ENCODE data around the gene LINGO3.
"Not testable (repeated sequence)": the region's sequence is repeated elsewhere in the genome, so short reads cannot be mapped to it uniquely, and the experiment has no call there.

The LINGO3 gene

DNA sequence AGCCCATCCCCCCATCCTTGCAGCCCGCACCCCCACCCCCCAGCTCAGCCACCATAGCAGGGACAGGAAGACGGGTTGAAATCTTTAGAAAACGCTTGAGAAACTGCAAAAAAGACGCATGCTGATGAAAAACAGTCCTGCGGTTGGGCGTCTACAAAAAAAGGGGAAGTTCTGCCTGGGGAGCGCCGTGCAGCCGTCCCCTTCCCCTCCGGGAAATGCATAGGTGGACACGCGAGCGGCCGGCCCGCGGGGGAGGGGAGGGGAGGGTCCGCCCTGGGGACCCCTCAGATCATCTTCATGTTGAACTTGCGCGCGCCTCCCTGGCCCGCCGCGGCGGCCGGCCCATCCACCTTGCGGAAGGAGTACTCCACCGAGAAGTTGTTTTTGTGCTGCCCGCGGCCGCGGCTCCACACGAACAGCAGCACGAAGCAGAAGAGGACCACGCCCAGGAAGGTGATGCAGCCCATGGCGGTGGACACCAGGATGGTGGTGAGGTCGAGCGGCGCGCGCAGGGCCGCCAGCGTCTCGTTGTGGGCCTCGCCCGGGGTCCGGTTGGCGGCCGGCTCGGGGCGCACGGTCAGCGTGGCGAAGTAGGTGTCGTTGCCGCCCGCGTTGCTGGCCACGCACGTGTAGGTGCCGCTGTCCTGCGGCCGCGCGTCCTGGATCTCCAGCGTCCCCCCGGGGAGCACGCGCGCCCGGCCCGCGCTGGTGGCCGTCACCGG is 18.1 kb downstream of the LINGO3 start:
- H3K4me1 ChIP-seq (ENCODE audit: control insufficient read depth, insufficient read depth, low read length), result peaks cover 10% of the 10 kb centered on the region
- no peak overlapping the region for H3K4me3 ChIP-seq (ENCODE audit: low read length)
- no peak overlapping the region for H3K9ac ChIP-seq (ENCODE audit: low read length)
- H3K36me3 ChIP-seq (ENCODE audit: control insufficient read depth, insufficient read depth, low read length), result no peaks in the 10 kb centered on the region
- H3K27me3 ChIP-seq (ENCODE audit: control insufficient read depth, insufficient read depth, low read length), result peaks cover 79% of the 10 kb centered on the region
- H3K9me3 ChIP-seq (ENCODE audit: control insufficient read depth, low read length), result no peaks in the 10 kb centered on the region

DNA sequence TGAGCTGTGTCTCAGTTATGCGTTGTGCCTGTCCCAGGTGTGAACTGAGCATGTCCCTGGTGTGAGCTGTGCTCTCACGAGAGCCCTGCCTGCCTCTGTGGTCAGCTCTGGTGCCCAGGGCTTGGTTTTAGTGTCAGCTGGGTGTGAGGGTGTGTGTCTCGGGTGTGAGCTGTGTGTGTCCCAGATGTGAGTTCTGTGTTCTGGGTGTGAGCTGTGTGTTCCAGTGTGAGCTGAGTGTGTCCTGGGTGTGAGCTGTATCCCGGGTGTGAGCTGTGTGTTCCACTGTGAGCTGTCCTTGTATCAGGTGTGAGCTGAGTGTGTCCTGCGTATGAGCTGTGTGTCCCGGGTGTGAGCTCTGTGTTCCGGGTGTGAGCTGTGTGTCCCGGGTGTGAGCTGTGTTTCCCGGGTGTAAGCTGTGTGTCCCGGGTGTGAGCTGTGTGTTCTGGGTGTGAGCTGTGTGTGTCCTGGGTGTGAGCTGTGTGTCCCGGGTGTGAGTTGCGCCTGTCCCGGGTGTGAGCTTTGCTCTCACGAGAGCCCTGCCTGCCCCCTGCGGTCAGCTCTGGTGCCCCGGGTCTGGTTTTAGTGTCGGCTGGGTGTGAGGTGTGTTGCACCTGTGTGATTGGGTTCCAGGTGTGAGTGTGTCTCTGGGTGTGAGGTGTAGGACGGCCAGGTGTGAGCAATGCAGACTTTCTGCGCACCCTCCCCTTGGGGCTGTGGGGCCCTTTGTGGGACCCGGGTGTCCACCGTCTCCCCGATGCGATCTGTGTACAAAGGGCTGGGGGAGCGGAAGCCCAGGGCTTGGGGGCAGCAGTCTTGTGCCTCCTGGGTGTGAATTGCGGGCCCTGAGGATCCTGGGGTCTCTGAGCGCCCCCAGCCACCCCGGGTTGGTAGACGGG is 18.9 kb downstream of the LINGO3 start:
- H3K9ac ChIP-seq (ENCODE audit: low read length), result no peak overlapping the region
- peaks cover 71% of the 10 kb centered on the region for H3K27me3 ChIP-seq (ENCODE audit: control insufficient read depth, insufficient read depth, low read length)
- H3K4me3 ChIP-seq (ENCODE audit: low read length), result no peak overlapping the region

DNA sequence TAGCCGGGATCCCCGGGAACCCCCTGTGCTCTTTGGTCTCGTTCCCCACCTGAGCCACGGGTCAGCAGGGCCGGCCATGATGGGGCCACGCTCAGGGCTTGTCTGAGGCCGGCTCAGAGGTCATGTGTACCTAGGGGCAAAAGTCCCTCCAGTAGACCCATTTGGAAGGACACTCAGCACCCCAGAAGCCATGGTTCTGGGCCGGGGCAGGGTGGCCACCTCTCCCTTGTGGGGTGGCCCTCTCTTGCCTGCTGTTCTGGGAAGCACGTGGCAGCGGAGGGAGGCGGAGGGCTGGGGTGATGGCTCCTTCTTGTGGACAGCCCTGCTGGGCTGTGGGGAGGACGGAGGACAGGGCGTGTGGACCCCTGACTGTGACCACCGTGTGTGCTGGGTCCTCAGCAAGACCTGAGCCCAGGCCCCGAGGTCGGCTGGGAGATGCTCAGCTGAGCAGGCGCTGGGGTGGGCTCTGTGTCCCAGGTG is 19.6 kb downstream of the LINGO3 start:
- Histone ChIP-seq H3K4me1 (ENCODE audit: control insufficient read depth, insufficient read depth, low read length) (peaks cover 10% of the 10 kb centered on the region), H3K9ac (ENCODE audit: low read length) (no peak overlapping the region), H3K27me3 (ENCODE audit: control insufficient read depth, insufficient read depth, low read length) (peaks cover 65% of the 10 kb centered on the region), H3K9me3 (ENCODE audit: control insufficient read depth, low read length) (no peaks in the 10 kb centered on the region), H3K4me3 (ENCODE audit: low read length) (no peak overlapping the region), H3K36me3 (ENCODE audit: control insufficient read depth, insufficient read depth, low read length) (no peaks in the 10 kb centered on the region)

More for the DNA sequence above, 18.9 kb downstream of the LINGO3 start:
- H3K4me1 ChIP-seq (ENCODE audit: control insufficient read depth, insufficient read depth, low read length), result peaks cover 10% of the 10 kb centered on the region
- H3K9me3 ChIP-seq (ENCODE audit: control insufficient read depth, low read length), result no peaks in the 10 kb centered on the region
- H3K36me3 ChIP-seq (ENCODE audit: control insufficient read depth, insufficient read depth, low read length), result no peaks in the 10 kb centered on the region

DNA sequence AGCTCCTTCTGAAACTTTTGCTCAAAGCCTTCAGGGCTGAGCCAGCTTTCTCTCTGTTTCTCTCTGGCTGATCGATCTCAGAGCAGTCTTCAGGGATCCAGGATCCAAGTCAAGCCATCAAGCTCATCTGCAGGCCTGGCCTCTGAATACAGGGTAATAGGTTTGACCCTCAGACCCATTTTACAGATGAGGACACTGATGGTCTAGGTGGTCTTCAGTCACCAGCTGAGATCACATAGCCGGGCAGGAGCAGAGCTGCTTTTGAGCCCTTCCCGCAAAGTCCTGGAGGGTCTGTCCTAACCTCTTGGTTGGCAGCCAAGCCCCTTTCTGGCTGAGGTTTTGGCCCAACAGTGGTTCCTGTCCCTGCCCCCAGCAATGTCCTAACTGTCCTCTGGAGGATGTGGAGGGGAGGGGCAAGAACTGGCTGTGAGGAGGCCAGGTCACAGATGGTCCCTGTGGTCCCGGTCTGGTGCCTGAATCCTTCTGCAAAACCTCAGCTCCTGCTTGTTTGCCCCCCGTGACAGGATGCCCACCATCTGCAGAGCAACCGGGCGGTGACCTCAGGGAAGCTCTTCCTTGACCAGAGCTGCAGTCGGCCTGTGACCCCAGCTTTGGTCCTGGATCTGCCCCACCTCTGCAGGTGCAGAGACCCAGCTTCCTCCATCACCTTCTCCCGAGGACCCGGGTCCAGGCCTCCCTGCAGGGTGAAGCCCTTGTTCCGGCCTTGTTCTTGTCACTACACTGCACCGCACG is 20.2 kb downstream of the LINGO3 start:
- no peak overlapping the region for H3K4me3 ChIP-seq (ENCODE audit: low read length)
- H3K9ac ChIP-seq (ENCODE audit: low read length), result no peak overlapping the region
- H3K4me1 ChIP-seq (ENCODE audit: control insufficient read depth, insufficient read depth, low read length), result peaks cover 10% of the 10 kb centered on the region
- no peaks in the 10 kb centered on the region for H3K9me3 ChIP-seq (ENCODE audit: control insufficient read depth, low read length)
- no peaks in the 10 kb centered on the region for H3K36me3 ChIP-seq (ENCODE audit: control insufficient read depth, insufficient read depth, low read length)
- peaks cover 67% of the 10 kb centered on the region for H3K27me3 ChIP-seq (ENCODE audit: control insufficient read depth, insufficient read depth, low read length)

DNA sequence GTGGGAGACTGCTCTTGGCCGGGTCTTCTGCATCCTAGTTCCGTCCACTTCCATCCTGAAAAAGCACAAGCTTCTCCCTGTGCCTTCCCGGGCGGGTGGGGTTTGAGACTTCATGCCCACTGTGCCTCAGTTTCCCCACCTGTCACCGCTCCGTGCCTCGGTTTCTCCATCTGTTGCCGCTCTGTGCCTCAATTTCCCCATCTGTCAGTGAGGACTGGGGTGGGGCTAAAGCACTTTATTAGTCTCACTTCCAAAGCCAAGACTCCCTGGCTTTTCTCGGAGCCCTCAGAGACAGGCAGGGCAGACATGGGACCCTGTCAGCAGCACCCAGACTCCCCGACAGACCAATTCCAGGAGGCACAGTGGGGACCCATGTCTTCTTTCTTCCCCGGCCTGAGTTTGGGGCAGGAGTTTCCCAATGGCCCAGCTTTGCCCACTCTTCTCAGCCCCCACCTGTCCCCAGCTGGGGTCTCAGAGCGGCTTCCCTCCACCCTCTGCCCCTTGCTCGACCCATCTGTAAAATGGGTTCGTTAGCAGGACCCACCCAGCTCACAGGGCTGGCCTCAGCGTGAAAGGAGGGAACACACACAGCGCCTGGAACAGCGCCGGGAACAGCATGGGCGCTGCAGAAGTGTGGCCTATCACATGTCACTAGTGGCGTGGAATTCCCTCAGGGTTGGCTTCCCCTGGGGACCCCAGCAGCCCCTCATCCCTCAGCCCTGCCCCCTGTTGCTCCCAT is 21.4 kb downstream of the LINGO3 start:
- Histone ChIP-seq H3K9me3 (ENCODE audit: control insufficient read depth, low read length) (no peaks in the 10 kb centered on the region), H3K4me3 (ENCODE audit: low read length) (no peak overlapping the region), H3K4me1 (ENCODE audit: control insufficient read depth, insufficient read depth, low read length) (peaks cover 10% of the 10 kb centered on the region), H3K9ac (ENCODE audit: low read length) (no peak overlapping the region), H3K27me3 (ENCODE audit: control insufficient read depth, insufficient read depth, low read length) (peaks cover 69% of the 10 kb centered on the region), H3K36me3 (ENCODE audit: control insufficient read depth, insufficient read depth, low read length) (no peaks in the 10 kb centered on the region)

DNA sequence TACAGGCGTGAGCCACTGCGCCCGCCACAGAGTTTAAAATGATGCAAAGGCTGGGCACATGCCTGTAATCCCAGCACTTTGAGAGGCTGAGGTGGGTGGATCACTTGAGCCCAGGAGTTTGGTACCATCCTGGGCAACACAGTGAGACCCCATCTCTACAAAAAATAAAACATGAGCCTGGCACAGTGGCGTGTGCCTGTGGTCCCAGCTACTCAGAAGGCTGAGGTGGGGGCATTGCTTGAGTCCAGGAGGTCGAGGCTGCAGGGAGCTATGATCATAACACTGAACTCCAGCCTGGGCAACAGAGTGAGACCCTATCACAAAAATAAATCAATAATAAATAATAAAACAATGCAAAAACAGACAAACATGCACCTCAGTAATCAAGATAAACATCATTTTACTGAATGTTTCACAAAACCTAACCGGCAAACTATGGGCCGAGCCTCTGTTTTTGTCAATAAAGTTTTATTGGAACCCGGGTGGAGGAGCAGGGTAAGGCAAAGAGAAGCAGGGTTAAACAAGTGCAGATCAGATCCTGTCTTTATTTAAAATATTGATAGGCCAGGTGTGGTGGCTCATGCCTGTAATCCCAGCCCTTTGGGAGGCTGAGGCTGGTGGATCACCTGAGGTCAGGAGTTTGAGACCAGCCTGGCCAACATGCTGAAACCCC is 24.0 kb downstream of the LINGO3 start:
- Histone ChIP-seq H3K4me1 (ENCODE audit: control insufficient read depth, insufficient read depth, low read length) (no peaks in the 10 kb centered on the region), H3K4me3 (ENCODE audit: low read length) (no peak overlapping the region), H3K36me3 (ENCODE audit: control insufficient read depth, insufficient read depth, low read length) (no peaks in the 10 kb centered on the region), H3K27me3 (ENCODE audit: control insufficient read depth, insufficient read depth, low read length) (peaks cover 44% of the 10 kb centered on the region), H3K9me3 (ENCODE audit: control insufficient read depth, low read length) (no peaks in the 10 kb centered on the region), H3K9ac (ENCODE audit: low read length) (no peak overlapping the region)

DNA sequence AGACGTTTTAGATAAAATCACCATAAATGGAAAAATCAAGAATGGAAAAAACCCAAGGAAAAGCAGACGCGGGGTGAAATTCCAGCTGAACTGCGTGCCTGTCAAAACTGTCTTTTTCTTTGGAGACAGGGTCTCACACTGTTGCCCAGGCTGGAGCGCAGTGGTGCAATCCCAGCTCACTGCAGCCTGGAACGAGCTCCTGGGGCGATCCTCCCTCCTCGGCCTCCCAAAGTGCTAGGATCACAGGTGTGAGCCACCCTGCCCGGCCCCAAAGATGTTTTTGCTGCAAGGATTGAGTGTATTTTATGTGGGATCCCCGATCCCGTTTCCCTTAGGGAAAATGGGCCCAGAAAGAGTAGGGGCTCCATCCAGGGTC is 25.1 kb downstream of the LINGO3 start:
- Histone ChIP-seq H3K4me1 (ENCODE audit: control insufficient read depth, insufficient read depth, low read length) (peaks cover 5% of the 10 kb centered on the region), H3K9ac (ENCODE audit: low read length) (no peak overlapping the region), H3K27me3 (ENCODE audit: control insufficient read depth, insufficient read depth, low read length) (peaks cover 33% of the 10 kb centered on the region), H3K9me3 (ENCODE audit: control insufficient read depth, low read length) (no peaks in the 10 kb centered on the region), H3K4me3 (ENCODE audit: low read length) (no peak overlapping the region), H3K36me3 (ENCODE audit: control insufficient read depth, insufficient read depth, low read length) (no peaks in the 10 kb centered on the region)

DNA sequence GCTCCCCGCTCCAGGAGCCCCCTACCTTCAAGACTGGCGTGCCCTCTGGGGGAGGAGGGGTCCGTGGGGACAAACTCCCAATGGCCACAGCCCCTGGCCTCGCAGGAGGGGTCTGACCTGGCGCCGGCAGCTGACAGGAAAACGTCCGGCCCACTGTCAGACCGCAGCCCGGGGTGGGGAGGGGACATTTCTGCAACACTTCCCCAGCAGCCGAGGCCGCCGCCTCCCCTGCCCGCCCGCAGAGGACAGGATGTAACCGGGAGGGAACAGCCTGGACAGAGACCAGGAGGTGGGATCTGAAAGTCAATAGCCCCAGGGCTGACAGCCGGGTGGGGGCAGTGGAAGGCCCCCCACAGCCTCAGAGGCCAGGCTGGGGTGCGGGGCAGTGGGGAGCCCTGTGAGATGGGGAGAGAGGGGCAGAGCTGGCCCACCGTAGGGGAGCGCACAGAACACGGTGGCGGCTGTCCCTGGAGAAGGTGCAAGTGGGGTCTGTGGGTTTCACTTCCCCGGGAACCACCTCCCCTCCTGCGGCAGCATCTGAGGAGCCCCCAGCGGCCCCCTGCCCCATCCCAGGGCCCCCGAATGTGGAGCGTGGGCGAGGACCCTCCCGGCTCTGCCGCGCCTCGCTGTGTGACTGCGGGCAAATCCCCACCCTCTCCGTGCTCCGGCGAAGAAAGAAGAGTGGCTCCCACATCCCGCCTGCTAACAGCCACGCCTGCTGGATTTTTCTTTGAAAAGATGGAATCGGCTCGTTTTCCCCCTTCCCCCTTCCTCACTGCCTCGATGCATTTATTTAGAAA is 25.7 kb downstream of the LINGO3 start, which contains the start of gene PEAK3:
Gene PEAK3, minus strand, starts transcription at position 114 of the 800 bp plus-strand sequence. CDS start 1,244 bp downstream, outside the sequence.
- no peaks in the 10 kb centered on the region for H3K36me3 ChIP-seq (ENCODE audit: control insufficient read depth, insufficient read depth, low read length)
- no peaks in the 10 kb centered on the region for H3K9me3 ChIP-seq (ENCODE audit: control insufficient read depth, low read length)
- H3K9ac ChIP-seq (ENCODE audit: low read length), result peak within 1 kb of the TSS; percentile 38
- H3K27me3 ChIP-seq (ENCODE audit: control insufficient read depth, insufficient read depth, low read length), result peaks cover 28% of the 10 kb centered on the region
- no peak within 1 kb of the TSS for H3K4me3 ChIP-seq (ENCODE audit: low read length)
- peaks cover 5% of the 10 kb centered on the region for H3K4me1 ChIP-seq (ENCODE audit: control insufficient read depth, insufficient read depth, low read length)

DNA sequence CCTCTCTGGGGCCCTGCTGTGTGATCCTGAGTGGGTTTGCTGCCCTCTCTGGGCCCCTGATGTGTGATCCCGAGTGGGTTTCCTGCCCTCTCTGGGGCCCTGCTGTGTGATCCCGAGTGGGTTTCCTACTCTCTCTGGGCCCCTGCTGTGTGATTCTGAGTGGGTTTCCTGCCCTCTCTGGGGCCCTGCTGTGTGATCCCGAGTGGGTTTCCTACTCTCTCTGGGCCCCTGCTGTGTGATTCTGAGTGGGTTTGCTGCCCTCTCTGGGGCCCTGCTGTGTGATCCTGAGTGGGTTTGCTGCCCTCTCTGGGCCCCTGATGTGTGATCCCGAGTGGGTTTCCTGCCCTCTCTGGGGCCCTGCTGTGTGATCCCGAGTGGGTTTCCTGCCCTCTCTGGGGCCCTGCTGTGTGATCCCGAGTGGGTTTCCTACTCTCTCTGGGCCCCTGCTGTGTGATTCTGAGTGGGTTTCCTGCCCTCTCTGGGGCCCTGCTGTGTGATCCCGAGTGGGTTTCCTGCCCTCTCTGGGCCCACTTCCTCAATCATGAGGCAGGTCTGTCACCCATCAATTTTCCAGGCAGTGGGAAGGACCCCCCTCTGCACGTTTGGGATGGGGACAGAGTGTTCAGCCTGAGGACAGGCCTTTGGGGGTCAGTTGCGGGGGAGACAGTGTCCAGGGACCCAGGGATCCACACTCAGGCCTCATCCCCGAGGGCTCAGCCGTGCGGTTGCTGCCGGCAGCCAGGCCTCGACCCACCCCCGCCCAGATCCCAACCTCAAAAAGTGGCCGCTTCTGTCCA is 26.5 kb downstream of the LINGO3 start:
- H3K27me3 ChIP-seq (ENCODE audit: control insufficient read depth, insufficient read depth, low read length), result peaks cover 23% of the 10 kb centered on the region
- H3K9ac ChIP-seq (ENCODE audit: low read length), result peak overlapping the region; percentile 38
- H3K4me1 ChIP-seq (ENCODE audit: control insufficient read depth, insufficient read depth, low read length); H3K36me3 ChIP-seq (ENCODE audit: control insufficient read depth, insufficient read depth, low read length); H3K9me3 ChIP-seq (ENCODE audit: control insufficient read depth, low read length); H3K4me3 ChIP-seq (ENCODE audit: low read length): not testable (repeated sequence)

Measured in mucosa of stomach (tissue), 1 donor.